ENCODE results near the gene TARBP1. TPM values are rescaled to one million over a fixed set of nuclear protein-coding genes. Genes with fewer than 3 reads are reported as not detected.

The TARBP1 gene
- total RNA-seq, 2 experiments from 2014 or later = 38.4 to 40.9 TPM

DNA sequence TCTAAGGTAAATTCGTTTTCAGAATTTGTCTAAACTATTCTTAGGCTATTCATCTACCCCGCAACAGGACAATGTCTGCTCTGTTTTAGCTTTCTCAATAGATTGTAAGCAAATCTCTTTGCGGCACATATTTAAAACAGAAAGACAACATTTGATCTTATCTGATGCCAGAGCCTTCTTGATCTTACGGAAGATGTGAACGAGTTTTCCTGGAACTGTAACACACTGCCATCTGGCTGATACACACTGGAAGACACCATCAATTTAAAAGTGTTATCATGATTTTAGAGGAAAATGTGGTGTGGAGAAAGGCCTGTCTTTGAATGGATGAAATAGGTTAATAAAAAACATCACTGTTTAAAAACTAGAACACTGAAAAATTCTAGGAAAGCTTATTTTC, 69.7 kb downstream of the TARBP1 start:
- H3K9me3 Mint-ChIP-seq = no peaks in the 10 kb centered on the region
- intact Hi-C loops (cut with DNase I, micrococcal nuclease) = loop anchor here (1.0 to 5.0 kb wide), 6 partner anchors 16 to 99 kb away; partner anchors contain the start of gene COA6 (in 2 of the 2)
- H3K4me1 ChIP-seq (ENCODE audit: insufficient read depth, low read length) = peaks cover 18% of the 10 kb centered on the region
- ChIA-PET CTCF (interaction anchor here (1.3 to 2.8 kb wide), 8 partner anchors 16 to 99 kb away, joined by 3 to 16 read pairs (median 5); partner anchors contain the start of gene COA6), POLR2A (interaction anchor here (1.0 to 4.0 kb wide), 10 partner anchors 9 to 100 kb away, joined by 3 to 54 read pairs (median 6); partner anchors contain the start of genes COA6 and TARBP1)
- H3K36me3 Mint-ChIP-seq (ENCODE audit: low read depth) = peaks cover 35% of the 10 kb centered on the region
- no peaks in the 10 kb centered on the region for H3K27me3 Mint-ChIP-seq
- peak in 7 of 14 experiments; percentile 8 to 84 (median 41) for DNase-seq
- TF ChIP-seq, protein P1, sequence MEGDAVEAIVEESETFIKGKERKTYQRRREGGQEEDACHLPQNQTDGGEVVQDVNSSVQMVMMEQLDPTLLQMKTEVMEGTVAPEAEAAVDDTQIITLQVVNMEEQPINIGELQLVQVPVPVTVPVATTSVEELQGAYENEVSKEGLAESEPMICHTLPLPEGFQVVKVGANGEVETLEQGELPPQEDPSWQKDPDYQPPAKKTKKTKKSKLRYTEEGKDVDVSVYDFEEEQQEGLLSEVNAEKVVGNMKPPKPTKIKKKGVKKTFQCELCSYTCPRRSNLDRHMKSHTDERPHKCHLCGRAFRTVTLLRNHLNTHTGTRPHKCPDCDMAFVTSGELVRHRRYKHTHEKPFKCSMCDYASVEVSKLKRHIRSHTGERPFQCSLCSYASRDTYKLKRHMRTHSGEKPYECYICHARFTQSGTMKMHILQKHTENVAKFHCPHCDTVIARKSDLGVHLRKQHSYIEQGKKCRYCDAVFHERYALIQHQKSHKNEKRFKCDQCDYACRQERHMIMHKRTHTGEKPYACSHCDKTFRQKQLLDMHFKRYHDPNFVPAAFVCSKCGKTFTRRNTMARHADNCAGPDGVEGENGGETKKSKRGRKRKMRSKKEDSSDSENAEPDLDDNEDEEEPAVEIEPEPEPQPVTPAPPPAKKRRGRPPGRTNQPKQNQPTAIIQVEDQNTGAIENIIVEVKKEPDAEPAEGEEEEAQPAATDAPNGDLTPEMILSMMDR (IDR thresholded peaks at IDR 0.05) = peak; percentile 78
- H3K27ac ChIP-seq (ENCODE audit: low read depth in 1 of 2, low read length in 2 of 2) = peak overlapping the region; percentile 77
- no peaks in the 10 kb centered on the region for H3K27me3 ChIP-seq (ENCODE audit: control insufficient read depth in 1 of 2, insufficient read depth in 2 of 2, low read length in 2 of 2)
- peak overlapping the region; percentile 38 for H3K4me3 ChIP-seq (ENCODE audit: low read length)
- peaks cover 12% of the 10 kb centered on the region for H3K36me3 ChIP-seq (ENCODE audit: insufficient read depth, low read length)
- peak overlapping the region; percentile 91 for H3K27ac Mint-ChIP-seq
- H3K4me3 Mint-ChIP-seq = peak overlapping the region; percentile 67
- H3K9me3 ChIP-seq (ENCODE audit: control insufficient read depth in 1 of 2, insufficient read depth in 1 of 2, low read length in 2 of 2) = no peaks in the 10 kb centered on the region
- ATAC-seq (ENCODE audit: poor library complexity) = peak; percentile 57
- H3K4me1 Mint-ChIP-seq (ENCODE audit: low read depth) = peaks cover 50% of the 10 kb centered on the region

DNA sequence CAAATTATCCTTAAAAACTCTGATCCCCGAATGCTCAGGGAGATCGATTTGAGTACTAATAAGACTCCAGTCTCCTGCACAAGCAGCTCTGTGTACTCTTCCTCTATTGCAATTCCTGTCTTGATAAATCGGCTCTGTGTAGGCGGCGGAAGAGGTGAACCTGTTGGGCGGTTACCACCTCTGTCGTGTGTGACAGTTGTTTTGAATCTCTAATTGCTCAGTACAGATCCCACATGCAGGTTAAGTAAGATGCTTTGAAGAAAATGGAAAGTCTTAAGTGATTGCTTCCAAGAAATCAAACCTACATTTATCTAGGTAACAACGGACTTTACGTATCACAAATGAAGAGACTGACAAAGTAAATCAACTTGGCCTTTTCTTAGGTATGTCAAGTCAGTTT, 70.2 kb downstream of the TARBP1 start:
- H3K36me3 ChIP-seq (ENCODE audit: insufficient read depth, low read length) = peaks cover 7% of the 10 kb centered on the region
- peaks cover 18% of the 10 kb centered on the region for H3K4me1 ChIP-seq (ENCODE audit: insufficient read depth, low read length)
- peak; percentile 41 to 87 (median 58) for DNase-seq
- no peaks in the 10 kb centered on the region for H3K9me3 Mint-ChIP-seq
- peak overlapping the region; percentile 91 for H3K27ac Mint-ChIP-seq
- peak overlapping the region; percentile 67 for H3K4me3 Mint-ChIP-seq
- no peaks in the 10 kb centered on the region for H3K9me3 ChIP-seq (ENCODE audit: control insufficient read depth in 1 of 2, insufficient read depth in 1 of 2, low read length in 2 of 2)
- ChIA-PET CTCF (interaction anchor here (1.3 to 2.8 kb wide), 9 partner anchors 16 to 99 kb away, joined by 3 to 16 read pairs (median 5); partner anchors contain the start of gene COA6), POLR2A (interaction anchor here (0.6 to 4.0 kb wide), 12 partner anchors 9 to 903 kb away, joined by 3 to 54 read pairs (median 5); partner anchors contain the start of genes COA6 and TARBP1)
- H3K27ac ChIP-seq (ENCODE audit: low read depth in 1 of 2, low read length in 2 of 2) = peak overlapping the region; percentile 77
- H3K4me3 ChIP-seq (ENCODE audit: low read length) = peak overlapping the region; percentile 38
- intact Hi-C loops (cut with DNase I, micrococcal nuclease) = loop anchor here (1.0 to 5.0 kb wide), 6 partner anchors 15 to 98 kb away; partner anchors contain the start of gene COA6 (in 2 of the 2)
- peak; percentile 89 for ATAC-seq (ENCODE audit: poor library complexity)
- H3K27me3 ChIP-seq (ENCODE audit: control insufficient read depth in 1 of 2, insufficient read depth in 2 of 2, low read length in 2 of 2) = no peaks in the 10 kb centered on the region
- TF ChIP-seq, protein P1 (IDR thresholded peaks at IDR 0.05) = no peak
- H3K27me3 Mint-ChIP-seq = no peaks in the 10 kb centered on the region
- H3K4me1 Mint-ChIP-seq (ENCODE audit: low read depth) = peaks cover 50% of the 10 kb centered on the region
- peaks cover 29% of the 10 kb centered on the region for H3K36me3 Mint-ChIP-seq (ENCODE audit: low read depth)

DNA sequence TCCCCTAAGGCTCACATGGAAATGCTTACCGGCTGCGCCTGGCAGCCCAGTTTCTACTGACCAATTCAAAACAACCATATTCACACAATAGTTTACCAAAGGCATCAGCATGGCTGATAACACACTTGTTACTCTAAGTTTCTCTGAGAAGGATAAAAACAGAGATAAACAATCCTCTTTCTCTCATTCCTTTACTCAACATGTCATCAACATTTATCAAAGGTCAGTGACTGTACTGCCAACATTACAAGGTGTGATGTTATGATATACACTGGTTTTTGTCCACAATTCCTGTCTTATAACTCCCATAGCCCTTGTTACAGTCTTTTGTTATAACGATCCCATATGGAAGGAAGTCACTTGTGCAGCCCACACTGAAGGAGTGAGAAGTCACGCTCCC, 72.1 kb downstream of the TARBP1 start:
- no peak for ATAC-seq (ENCODE audit: poor library complexity)
- H3K4me1 ChIP-seq (ENCODE audit: insufficient read depth, low read length) = peaks cover 24% of the 10 kb centered on the region
- no peak overlapping the region for H3K4me3 ChIP-seq (ENCODE audit: low read length)
- Mint-ChIP-seq H3K4me1 (ENCODE audit: low read depth) (peaks cover 63% of the 10 kb centered on the region), H3K4me3 (peak overlapping the region; percentile 17), H3K27ac (peak overlapping the region; percentile 91), H3K27me3 (no peaks in the 10 kb centered on the region), H3K9me3 (no peaks in the 10 kb centered on the region), H3K36me3 (ENCODE audit: low read depth) (peaks cover 15% of the 10 kb centered on the region)
- ChIA-PET CTCF (interaction anchor here (1.1 kb wide), 1 partner anchor 14 kb away, joined by 4 read pairs; no protein-coding TSS in a partner anchor), POLR2A (interaction anchor here (4.0 kb wide), 1 partner anchor 33 kb away, joined by 54 read pairs; the partner anchor contains the start of gene COA6)
- intact Hi-C loops (cut with DNase I, micrococcal nuclease) = loop anchor here in 1 of 2 experiments (5.0 kb wide), 1 partner anchor 35 kb away; the partner anchor contains the start of gene COA6
- H3K27ac ChIP-seq (ENCODE audit: low read depth in 1 of 2, low read length in 2 of 2) = peak overlapping the region in 1 of 2 donors; percentile 1
- no peak for DNase-seq
- no peaks in the 10 kb centered on the region for H3K27me3 ChIP-seq (ENCODE audit: control insufficient read depth in 1 of 2, insufficient read depth in 2 of 2, low read length in 2 of 2)
- H3K9me3 ChIP-seq (ENCODE audit: control insufficient read depth in 1 of 2, insufficient read depth in 1 of 2, low read length in 2 of 2) = no peaks in the 10 kb centered on the region
- H3K36me3 ChIP-seq (ENCODE audit: insufficient read depth, low read length) = no peaks in the 10 kb centered on the region
- TF ChIP-seq, protein P1 (IDR thresholded peaks at IDR 0.05) = no peak

Measured in CD4-positive, alpha-beta T cell (primary cell).